Measurements from ENCODE around the gene CTSW.

The CTSW gene

DNA sequence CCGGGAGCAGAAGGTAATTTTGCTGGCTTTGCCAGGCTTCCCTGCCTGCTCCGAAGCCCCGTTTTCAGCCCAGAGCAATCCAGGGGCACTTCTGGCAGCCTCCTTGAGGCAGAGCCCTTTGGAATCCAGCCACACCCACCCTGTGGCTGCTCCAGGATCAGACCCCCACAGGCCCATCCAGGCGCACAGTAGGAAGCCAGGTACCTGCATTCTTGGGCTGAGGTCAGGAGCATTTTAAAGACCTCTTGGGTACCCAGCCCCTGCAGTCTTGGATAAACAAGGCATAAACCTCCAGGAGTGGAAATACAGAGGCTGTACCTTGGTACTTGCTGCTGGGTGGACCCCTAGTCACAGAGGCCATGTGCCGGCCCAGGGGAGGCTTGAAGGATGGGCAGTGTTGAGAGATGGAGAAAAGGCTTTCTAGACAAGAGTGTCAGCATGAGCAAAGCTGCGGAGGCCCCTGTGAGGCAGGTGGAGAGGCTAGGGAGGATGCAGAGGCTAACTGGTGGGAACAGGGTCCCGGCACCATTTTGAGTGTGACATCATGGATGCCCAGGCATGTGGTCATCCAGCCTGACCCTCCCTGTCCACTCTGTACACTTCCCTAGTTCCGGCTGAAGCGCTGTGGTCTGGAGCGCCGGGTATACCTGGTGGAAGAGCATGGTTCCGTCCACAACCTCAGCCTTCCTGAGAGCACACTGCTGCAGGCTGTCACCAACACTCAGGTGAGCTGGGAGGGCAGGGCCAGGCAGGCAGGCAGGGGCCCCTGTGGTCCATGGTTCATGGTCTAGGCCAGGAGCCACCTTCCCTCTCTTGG lies 15.5 kb upstream of the CTSW start:
- no peak overlapping the region for H3K4me3 ChIP-seq (ENCODE audit: low read depth, low read length)
- H3K36me3 ChIP-seq (ENCODE audit: control insufficient read depth in 2 of 2, insufficient read depth in 1 of 2, low read length in 2 of 2), result peaks cover 0 to 67% of the 10 kb centered on the region in 2 experiments; a peak in 1 of 3 replicates
- ChIA-PET POLR2A (no interaction called here), CTCF (interaction anchor here (0.6 to 6.3 kb wide), 3 partner anchors 21 to 401 kb away, joined by 3 to 118 read pairs (median 18); partner anchors contain the start of genes CCDC85B and FIBP)
- H3K27ac ChIP-seq (ENCODE audit: extremely low read depth, low read depth, low read length), result no peak overlapping the region
- no peaks in the 10 kb centered on the region for H3K9me3 ChIP-seq (ENCODE audit: control insufficient read depth, insufficient read depth, low read depth, low read length)
- 0 out of 2 replicates have a peak, but pooled peaks cover 2% of the 10 kb centered on the region for H3K4me1 ChIP-seq (ENCODE audit: control insufficient read depth, insufficient read depth, low read length)
- TF ChIP-seq ZNF701 (tag by site-specific recombination; IDR thresholded peaks at IDR 0.05) (no peak), ZSCAN23 (tag by site-specific recombination; IDR thresholded peaks at IDR 0.05) (no peak), ZNF37A (tag by site-specific recombination; IDR thresholded peaks at IDR 0.05) (no peak), ZNF350 (tag by site-specific recombination; IDR thresholded peaks at IDR 0.05) (no peak), ZNF670 (tag by site-specific recombination; IDR thresholded peaks at IDR 0.05; ENCODE audit: low read depth) (no peak), GLI4 (tag by site-specific recombination; IDR thresholded peaks at IDR 0.05) (no peak), ZNF112 (tag by site-specific recombination; IDR thresholded peaks at IDR 0.05) (no peak), RBAK (tag by site-specific recombination; IDR thresholded peaks at IDR 0.05) (no peak), ZNF544 (tag by site-specific recombination; IDR thresholded peaks at IDR 0.05) (no peak), ZFP69B (tag by site-specific recombination; IDR thresholded peaks at IDR 0.05) (no peak), KLF1 (tag by site-specific recombination; IDR thresholded peaks at IDR 0.05) (no peak), ZNF140 (tag by site-specific recombination; IDR thresholded peaks at IDR 0.05) (no peak), WT1 (tag by site-specific recombination; IDR thresholded peaks at IDR 0.05) (no peak), ZNF561 (tag by site-specific recombination; IDR thresholded peaks at IDR 0.05; ENCODE audit: borderline replicate concordance) (no peak), ZNF114 (tag by site-specific recombination; IDR thresholded peaks at IDR 0.05) (no peak), SCRT1 (tag by site-specific recombination; IDR thresholded peaks at IDR 0.05; ENCODE audit: borderline replicate concordance) (no peak), ZNF221 (tag by site-specific recombination; IDR thresholded peaks at IDR 0.05; ENCODE audit: borderline replicate concordance) (no peak)
- TF ChIP-seq, protein P1, sequence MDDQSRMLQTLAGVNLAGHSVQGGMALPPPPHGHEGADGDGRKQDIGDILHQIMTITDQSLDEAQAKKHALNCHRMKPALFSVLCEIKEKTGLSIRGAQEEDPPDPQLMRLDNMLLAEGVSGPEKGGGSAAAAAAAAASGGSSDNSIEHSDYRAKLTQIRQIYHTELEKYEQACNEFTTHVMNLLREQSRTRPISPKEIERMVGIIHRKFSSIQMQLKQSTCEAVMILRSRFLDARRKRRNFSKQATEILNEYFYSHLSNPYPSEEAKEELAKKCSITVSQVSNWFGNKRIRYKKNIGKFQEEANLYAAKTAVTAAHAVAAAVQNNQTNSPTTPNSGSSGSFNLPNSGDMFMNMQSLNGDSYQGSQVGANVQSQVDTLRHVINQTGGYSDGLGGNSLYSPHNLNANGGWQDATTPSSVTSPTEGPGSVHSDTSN (CRISPR knock-in tag; IDR thresholded peaks at IDR 0.05), result no peak
- TF ChIP-seq, protein P2, sequence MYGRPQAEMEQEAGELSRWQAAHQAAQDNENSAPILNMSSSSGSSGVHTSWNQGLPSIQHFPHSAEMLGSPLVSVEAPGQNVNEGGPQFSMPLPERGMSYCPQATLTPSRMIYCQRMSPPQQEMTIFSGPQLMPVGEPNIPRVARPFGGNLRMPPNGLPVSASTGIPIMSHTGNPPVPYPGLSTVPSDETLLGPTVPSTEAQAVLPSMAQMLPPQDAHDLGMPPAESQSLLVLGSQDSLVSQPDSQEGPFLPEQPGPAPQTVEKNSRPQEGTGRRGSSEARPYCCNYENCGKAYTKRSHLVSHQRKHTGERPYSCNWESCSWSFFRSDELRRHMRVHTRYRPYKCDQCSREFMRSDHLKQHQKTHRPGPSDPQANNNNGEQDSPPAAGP (tag by site-specific recombination; IDR thresholded peaks at IDR 0.05), result no peak
- TF ChIP-seq, protein P3, sequence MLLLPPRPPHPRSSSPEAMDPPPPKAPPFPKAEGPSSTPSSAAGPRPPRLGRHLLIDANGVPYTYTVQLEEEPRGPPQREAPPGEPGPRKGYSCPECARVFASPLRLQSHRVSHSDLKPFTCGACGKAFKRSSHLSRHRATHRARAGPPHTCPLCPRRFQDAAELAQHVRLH (tag by site-specific recombination; IDR thresholded peaks at IDR 0.05), result no peak

DNA sequence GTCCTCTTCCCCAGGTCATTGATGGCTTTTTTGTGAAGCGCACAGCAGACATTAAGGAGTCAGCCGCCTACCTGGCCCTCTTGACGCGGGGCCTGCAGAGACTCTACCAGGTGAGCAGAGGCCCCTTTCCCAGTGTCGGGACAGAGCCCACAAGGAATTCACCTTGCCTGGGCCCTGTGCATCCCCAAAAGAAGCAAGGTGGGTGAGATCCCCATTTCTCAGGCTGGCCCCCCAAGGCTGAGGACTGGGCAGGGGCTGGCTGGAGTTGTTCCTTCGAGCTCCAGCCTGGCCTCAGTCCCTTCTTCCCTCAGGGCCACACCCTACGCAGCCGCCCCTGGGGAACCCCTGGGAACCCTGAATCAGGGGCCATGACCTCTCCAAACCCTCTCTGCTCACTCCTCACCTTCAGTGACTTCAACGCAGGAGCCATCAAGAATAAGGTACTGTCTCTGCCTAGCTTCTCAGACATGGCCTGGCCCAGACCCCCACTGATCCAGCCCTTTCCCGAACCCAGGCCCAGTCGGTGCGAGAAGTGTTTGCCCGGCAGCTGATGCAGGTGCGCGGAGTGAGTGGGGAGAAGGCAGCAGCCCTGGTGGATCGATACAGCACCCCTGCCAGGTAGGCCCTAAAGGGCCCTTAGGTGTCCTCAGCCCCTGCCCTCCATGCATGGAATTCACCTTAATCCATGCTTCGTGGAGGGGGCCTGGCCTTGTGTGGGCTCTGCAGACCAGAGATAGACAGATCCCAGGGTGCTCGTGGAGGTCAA lies 14.7 kb upstream of the CTSW start:
- H3K36me3 ChIP-seq (ENCODE audit: control insufficient read depth in 2 of 2, insufficient read depth in 1 of 2, low read length in 2 of 2), result peaks cover 0 to 67% of the 10 kb centered on the region in 2 experiments; a peak in 1 of 3 replicates
- POLR2A ChIA-PET, result no interaction called here
- H3K4me3 ChIP-seq (ENCODE audit: low read depth, low read length), result no peak overlapping the region
- H3K4me1 ChIP-seq (ENCODE audit: control insufficient read depth, insufficient read depth, low read length), result 0 out of 2 replicates have a peak, but pooled peaks cover under 1% of the 10 kb centered on the region
- H3K9me3 ChIP-seq (ENCODE audit: control insufficient read depth, insufficient read depth, low read depth, low read length), result no peaks in the 10 kb centered on the region
- CTCF ChIA-PET, result interaction anchor here (1.1 to 2.9 kb wide), 2 partner anchors 20 to 123 kb away, joined by 3 to 18 read pairs; no protein-coding TSS in a partner anchor
- TF ChIP-seq, protein P4, sequence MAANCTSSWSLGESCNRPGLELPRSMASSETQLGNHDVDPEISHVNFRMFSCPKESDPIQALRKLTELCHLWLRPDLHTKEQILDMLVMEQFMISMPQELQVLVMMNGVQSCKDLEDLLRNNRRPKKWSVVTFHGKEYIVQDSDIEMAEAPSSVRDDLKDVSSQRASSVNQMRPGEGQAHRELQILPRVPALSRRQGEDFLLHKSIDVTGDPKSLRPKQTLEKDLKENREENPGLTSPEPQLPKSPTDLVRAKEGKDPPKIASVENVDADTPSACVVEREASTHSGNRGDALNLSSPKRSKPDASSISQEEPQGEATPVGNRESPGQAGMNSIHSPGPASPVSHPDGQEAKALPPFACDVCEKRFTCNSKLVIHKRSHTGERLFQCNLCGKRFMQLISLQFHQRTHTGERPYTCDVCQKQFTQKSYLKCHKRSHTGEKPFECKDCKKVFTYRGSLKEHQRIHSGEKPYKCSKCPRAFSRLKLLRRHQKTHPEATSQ (tag by site-specific recombination; IDR thresholded peaks at IDR 0.05), result no peak
- no peak for TF ChIP-seq ZNF558 (tag by site-specific recombination; IDR thresholded peaks at IDR 0.05)
- H3K27ac ChIP-seq (ENCODE audit: extremely low read depth, low read depth, low read length), result no peak overlapping the region

Data from HEK293 (cell line).